BE2C (cell line): ENCODE results near the gene NEO1.

Source experiments
- DNase-seq: peaks from one replicate; pipeline ENCODE4 v3.0.0-alpha.2; 2020
- H3K27me3 ChIP-seq: fragments of 250-450 bp; sonication (Bioruptor Pico); 2 replicates; pipeline ENCODE4 v1.5.1; 2020; ENCODE audit warnings: mild to moderate bottlenecking
- H3K36me3 ChIP-seq: fragments of 250-450 bp; sonication (Bioruptor Pico); 2 replicates; pipeline ENCODE4 v1.5.1; 2020; ENCODE audit warnings: mild to moderate bottlenecking
- H3K4me1 ChIP-seq: fragments of 250-450 bp; sonication (Bioruptor Pico); 2 replicates; pipeline ENCODE4 v1.5.1; 2020
- H3K4me3 ChIP-seq: 2 replicates; pipeline ENCODE4 v1.5.1; 2011; ENCODE audit warnings: low read depth, low read length
- H3K9me3 ChIP-seq: fragments of 250-450 bp; sonication (Bioruptor Pico); 2 replicates; pipeline ENCODE4 v1.5.1; 2020
- TF ChIP-seq, protein P1 (sequence below): IDR thresholded peaks from 2 replicates; pipeline ENCODE4 v1.5.1; 2012; ENCODE audit warnings: mild to moderate bottlenecking, low read depth, low read length

NEO1 gene

DNA sequence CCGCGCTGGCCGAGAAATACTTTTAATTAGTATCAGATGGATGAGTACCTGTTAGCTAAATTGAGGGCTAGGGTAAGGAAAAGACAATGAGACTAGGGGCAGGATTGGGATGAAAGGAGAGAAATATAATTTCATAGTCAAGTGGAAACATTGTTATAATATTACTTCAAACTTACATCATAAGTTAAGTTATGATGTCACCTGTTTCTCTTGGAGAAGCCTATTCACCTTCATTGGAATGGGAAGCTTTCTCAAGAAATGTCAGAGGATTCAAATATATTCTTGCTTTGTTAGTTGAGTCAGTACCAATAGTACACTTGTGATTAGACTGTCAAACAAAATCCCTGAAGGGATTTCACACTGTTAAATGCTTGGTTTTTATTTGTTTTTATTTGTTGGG, 116.2 kb downstream of the NEO1 start:
- DNase-seq, result no peak
- Histone ChIP-seq H3K36me3 (no peaks in the 10 kb centered on the region), H3K4me3 (no peak overlapping the region), H3K4me1 (no peaks in the 10 kb centered on the region), H3K9me3 (no peaks in the 10 kb centered on the region), H3K27me3 (no peaks in the 10 kb centered on the region; the same call in 1 of the 2 replicates)
- TF ChIP-seq, protein P1, sequence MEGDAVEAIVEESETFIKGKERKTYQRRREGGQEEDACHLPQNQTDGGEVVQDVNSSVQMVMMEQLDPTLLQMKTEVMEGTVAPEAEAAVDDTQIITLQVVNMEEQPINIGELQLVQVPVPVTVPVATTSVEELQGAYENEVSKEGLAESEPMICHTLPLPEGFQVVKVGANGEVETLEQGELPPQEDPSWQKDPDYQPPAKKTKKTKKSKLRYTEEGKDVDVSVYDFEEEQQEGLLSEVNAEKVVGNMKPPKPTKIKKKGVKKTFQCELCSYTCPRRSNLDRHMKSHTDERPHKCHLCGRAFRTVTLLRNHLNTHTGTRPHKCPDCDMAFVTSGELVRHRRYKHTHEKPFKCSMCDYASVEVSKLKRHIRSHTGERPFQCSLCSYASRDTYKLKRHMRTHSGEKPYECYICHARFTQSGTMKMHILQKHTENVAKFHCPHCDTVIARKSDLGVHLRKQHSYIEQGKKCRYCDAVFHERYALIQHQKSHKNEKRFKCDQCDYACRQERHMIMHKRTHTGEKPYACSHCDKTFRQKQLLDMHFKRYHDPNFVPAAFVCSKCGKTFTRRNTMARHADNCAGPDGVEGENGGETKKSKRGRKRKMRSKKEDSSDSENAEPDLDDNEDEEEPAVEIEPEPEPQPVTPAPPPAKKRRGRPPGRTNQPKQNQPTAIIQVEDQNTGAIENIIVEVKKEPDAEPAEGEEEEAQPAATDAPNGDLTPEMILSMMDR, result no peak

DNA sequence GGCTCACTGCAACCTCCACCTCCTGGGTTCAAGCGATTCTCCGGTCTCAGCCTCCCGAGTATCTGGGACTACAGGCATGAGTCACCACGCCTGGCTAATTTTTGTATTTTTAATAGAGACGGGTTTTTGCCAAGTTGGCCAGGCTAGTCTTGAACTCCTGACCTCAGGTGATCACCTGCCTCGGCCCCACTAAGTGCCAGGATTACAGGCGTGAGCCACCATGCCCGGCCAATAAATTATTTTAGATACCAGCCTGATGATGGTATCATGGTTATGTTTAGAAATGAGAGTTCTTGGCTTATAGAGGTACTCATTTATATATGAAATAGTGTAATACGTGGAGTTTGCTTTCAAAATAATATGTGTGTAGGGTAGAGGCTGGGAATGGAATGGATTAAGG, 119.4 kb downstream of the NEO1 start:
- no peaks in the 10 kb centered on the region for H3K36me3 ChIP-seq
- H3K27me3 ChIP-seq, result no peaks in the 10 kb centered on the region; the same call in 1 of the 2 replicates
- no peak for DNase-seq
- no peak overlapping the region for H3K4me3 ChIP-seq
- H3K4me1 ChIP-seq, result no peaks in the 10 kb centered on the region
- H3K9me3 ChIP-seq, result no peaks in the 10 kb centered on the region
- TF ChIP-seq, protein P1, result no peak

DNA sequence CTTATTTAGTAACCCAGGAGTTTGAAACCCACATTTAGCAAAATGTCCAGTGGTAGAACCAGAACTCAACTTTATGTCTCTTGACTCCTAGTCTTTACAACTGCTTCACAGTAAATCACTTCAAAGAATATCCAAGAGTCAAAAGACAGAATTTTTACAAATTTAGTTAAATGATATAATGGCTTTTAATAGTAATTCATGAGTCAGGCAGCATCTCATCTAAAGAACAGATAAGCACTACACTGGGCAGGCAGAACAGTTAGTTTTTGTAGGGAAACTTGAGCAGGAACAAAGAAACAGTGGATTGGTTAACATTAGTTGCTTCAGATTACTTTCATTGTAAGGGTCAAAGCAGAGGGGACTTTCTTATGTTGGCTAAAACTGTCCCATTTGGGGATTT, 120.2 kb downstream of the NEO1 start:
- H3K9me3 ChIP-seq, result no peaks in the 10 kb centered on the region
- H3K4me3 ChIP-seq, result no peak overlapping the region
- H3K4me1 ChIP-seq, result no peaks in the 10 kb centered on the region
- no peaks in the 10 kb centered on the region; the same call in 1 of the 2 replicates for H3K27me3 ChIP-seq
- no peak for DNase-seq
- H3K36me3 ChIP-seq, result no peaks in the 10 kb centered on the region
- TF ChIP-seq, protein P1, result no peak

DNA sequence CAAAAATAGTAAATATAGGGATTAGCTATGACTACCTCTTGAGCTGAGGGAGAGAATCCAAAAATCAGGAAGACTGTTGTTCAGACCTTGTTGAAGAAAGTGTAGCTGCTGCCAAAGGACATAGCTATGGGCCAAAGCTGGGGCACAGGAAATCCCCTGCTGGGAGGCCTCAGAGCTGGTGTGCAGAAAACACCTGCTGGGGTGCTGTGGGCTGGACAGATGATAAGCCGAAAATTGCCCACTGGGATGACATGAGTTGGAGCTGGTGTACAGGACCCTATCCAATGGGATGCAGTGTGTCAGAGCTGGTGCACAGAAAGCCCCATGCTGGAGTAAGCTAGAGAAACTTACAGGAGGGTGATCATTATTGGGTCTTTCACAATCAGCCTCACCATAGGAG, 121.9 kb downstream of the NEO1 start:
- H3K9me3 ChIP-seq, result no peaks in the 10 kb centered on the region
- H3K4me3 ChIP-seq, result no peak overlapping the region
- H3K27me3 ChIP-seq, result no peaks in the 10 kb centered on the region; the same call in 1 of the 2 replicates
- no peaks in the 10 kb centered on the region for H3K36me3 ChIP-seq
- TF ChIP-seq, protein P1, result no peak
- H3K4me1 ChIP-seq, result no peaks in the 10 kb centered on the region
- DNase-seq, result no peak

DNA sequence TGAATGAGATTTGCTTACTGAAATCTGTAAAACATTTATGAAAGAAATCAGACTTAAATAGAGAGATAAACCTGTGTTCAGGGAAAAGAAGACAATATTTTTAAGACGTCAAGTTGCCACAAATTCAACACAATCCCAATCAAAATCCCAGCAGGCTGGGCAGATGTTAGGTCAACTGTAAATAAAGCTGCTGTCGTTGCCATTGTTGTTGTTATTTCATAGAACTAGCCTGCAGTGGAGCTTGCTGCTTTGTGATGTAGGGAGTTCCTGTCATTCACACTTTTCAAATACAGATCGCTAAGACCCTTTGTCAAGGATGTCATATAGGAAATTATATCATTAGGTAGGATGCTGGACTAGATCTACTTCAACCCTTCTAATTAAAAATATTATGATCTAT, 123.1 kb downstream of the NEO1 start:
- H3K36me3 ChIP-seq, result no peaks in the 10 kb centered on the region
- H3K4me1 ChIP-seq, result no peaks in the 10 kb centered on the region
- TF ChIP-seq, protein P1, result no peak
- DNase-seq, result no peak
- no peaks in the 10 kb centered on the region; the same call in 1 of the 2 replicates for H3K27me3 ChIP-seq
- H3K4me3 ChIP-seq, result no peak overlapping the region
- no peaks in the 10 kb centered on the region for H3K9me3 ChIP-seq

DNA sequence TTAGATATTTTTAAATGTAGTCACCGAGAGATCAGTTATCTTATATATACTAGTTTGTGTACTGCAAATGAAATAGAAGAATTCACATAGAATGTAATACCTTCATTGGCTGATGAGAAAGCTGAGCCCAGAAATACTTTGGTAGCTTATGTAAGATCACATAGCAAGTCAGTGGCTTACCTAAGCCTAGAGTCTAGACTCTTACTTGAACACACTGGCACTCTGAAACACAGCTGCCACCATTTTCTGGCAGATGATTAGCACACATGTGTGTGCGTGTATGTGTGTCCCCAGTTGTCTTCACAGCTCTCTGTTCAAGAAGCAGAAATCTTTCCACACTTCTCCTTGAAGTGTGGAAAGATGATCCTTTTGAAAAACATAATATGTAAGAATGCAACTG, 124.3 kb downstream of the NEO1 start:
- H3K9me3 ChIP-seq, result no peaks in the 10 kb centered on the region
- no peak for DNase-seq
- no peak overlapping the region for H3K4me3 ChIP-seq
- H3K27me3 ChIP-seq, result no peaks in the 10 kb centered on the region
- no peaks in the 10 kb centered on the region for H3K36me3 ChIP-seq
- TF ChIP-seq, protein P1, result no peak
- H3K4me1 ChIP-seq, result no peaks in the 10 kb centered on the region
